HG03066 (cell line): Measurements from ENCODE around the gene FCGR3A.
"Not testable (repeated sequence)": the region's sequence is repeated elsewhere in the genome, so short reads cannot be mapped to it uniquely, and the experiment has no call there.

Source experiments
- ATAC-seq: cut with Tn5 transposase; IDR thresholded peaks from one replicate; pipeline ENCODE4 v1.9.1; 2021; ENCODE audit warnings: low read depth; ENCODE audit not compliant: unreplicated experiment

Gene FCGR3A

DNA sequence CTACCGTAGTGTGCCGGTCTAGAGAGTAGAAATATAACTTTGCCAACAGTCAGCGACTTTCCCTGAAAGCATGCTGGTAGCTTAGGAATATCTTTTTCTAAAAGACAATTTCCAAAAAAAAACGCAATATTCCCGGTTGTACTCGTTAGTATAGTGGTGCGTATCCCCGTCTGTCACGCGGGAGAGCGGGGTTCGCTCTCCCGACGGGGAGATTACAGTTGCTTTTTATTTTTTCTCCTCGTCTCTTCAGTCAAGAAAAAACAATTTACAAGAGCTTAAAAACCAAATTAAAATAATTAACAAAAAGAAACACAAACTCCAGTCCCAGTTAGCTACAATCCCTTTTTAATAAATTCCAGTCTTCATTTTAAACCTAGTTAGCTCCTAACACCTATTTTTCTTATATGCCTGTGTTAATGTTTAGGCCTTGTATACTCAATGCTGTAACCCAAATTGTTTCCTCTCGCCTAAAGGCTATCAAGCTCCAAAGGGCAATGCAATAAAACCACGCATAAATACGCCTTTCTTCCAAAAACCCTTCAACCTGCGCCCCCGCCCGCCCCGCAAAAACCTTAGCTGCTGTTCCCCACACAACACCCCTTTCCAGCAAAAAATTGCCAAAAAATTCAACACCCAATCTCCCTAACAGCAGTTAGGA lies 17.5 kb downstream of the FCGR3A start:
- ATAC-seq, result no peak

DNA sequence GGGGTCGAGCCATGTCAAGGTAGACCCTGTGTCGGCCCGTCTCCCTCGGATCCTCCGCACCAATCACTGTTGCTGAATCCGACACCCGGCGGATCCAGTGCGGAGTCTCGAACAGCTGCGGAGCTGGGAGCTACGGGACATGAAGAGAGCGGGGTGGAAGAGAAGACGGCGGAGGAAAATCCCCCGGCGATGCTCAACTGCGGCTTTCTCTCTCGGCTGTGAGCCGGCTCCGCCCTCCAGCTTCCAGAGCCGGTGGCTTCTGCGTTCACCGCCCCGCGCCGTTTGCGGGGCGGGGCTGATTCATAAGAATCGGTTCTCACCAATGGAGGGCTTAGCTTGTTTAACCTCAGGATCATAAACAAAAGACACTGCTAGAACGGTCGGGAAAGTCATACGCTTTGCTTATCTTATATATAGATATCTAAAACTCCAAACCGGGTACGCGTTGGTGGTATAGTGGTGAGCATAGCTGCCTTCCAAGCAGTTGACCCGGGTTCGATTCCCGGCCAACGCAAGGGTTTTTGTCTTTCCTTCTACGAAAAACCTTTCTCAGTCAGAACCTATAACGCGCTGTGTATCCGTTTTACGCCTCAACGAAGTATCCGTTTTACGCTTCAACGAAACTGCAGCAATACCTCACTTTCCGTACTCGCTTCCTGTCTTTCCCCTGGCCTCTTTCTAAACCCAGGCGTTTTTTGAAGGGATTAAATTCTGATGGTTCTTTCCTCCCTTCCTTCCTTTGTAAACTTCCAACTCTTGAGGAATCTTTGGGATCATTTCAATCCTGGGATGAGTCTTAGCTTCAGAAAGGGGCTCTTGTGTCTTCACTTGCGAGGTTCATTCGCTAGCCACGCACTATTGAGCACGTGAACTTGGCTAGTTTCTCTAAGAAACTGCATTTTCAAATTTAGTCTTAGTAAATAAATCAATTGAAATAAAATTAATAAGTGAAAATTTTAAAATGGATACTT lies 18.7 kb downstream of the FCGR3A start:
- ATAC-seq, result peak; percentile 64

DNA sequence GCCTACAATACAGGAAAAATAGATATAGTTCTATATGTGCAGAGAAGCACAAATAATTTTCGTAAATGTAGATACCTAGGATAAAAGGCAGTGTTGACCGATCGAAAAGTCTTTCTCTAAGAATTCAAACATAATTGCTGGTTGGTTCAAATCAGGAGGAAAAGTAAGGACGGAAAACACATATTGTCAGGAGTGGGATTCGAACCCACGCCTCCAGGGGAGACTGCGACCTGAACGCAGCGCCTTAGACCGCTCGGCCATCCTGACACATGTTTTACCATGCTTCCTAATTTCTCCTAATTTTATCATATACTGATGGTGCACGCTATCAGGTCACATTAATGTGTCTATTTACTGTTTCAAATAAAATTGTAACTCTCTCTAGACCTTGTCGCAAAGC lies 19.5 kb downstream of the FCGR3A start:
- ATAC-seq, result peak; percentile 38

DNA sequence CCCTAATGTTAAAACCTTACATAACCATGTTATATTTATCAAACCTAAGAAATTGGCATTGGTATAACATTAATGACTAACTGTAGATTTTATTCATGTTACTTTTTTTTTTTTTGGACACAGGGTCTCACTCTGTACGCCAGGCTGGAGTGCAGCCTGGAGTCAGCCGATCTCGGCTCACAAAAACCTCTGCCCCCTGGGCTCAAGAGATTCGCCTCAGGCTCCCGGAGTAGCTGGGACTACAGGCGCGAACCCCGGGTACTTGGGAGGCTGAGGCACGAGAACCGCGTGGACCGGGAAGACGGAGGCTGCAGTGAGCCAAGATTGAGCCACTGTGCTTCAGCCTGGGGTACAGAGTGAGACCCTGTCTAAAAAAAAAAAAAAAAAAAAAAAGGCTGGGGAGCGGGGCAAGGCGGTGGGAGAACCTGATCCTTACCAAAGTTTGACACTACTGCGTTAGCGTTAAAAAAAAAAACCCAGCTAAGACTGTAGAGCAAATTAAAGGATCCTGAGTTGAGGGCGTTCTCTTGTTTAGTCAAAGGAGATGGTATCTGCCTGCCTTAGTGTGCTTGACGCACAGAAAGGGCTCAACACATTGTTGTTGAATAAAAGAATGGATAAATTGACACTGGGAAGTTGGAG lies 20.0 kb downstream of the FCGR3A start:
- ATAC-seq, result not testable (repeated sequence)

DNA sequence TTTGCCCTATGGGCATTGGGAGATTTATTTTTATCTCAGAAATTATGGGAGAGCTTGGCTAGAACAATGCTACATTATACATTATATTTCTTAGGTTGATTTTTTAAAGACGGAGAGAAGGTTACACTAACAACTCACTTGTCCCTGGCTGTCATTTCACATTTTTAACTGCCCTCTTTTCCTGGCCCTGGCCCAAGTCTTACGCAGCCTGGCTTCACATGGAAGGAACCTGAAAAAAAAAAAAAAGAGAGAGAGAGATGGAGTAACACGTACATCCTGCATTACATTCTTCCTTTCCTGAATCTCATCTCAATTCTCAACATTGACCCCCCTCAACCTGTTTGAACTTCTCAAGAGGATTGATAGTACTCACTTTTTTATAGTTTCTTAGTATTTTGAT lies 21.1 kb downstream of the FCGR3A start:
- ATAC-seq, result not testable (repeated sequence)

DNA sequence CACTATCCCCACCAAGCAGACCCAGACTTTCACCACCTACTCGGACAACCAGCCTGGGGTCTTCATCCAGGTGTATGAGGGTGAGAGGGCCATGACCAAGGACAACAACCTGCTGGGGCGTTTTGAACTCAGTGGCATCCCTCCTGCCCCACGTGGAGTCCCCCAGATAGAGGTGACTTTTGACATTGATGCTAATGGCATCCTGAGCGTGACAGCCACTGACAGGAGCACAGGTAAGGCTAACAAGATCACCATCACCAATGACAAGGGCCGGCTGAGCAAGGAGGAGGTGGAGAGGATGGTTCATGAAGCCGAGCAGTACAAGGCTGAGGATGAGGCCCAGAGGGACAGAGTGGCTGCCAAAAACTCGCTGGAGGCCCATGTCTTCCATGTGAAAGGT lies 23.7 kb downstream of the FCGR3A start:
- ATAC-seq, result not testable (repeated sequence)

DNA sequence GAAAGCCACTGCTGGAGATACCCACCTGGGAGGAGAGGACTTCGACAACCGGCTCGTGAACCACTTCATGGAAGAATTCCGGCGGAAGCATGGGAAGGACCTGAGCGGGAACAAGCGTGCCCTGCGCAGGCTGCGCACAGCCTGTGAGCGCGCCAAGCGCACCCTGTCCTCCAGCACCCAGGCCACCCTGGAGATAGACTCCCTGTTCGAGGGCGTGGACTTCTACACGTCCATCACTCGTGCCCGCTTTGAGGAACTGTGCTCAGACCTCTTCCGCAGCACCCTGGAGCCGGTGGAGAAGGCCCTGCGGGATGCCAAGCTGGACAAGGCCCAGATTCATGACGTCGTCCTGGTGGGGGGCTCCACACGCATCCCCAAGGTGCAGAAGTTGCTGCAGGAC lies 24.3 kb downstream of the FCGR3A start:
- not testable (repeated sequence) for ATAC-seq

DNA sequence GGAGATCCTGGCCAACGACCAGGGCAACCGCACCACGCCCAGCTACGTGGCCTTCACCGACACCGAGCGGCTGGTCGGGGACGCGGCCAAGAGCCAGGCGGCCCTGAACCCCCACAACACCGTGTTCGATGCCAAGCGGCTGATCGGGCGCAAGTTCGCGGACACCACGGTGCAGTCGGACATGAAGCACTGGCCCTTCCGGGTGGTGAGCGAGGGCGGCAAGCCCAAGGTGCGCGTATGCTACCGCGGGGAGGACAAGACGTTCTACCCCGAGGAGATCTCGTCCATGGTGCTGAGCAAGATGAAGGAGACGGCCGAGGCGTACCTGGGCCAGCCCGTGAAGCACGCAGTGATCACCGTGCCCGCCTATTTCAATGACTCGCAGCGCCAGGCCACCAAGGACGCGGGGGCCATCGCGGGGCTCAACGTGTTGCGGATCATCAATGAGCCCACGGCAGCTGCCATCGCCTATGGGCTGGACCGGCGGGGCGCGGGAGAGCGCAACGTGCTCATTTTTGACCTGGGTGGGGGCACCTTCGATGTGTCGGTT lies 24.8 kb downstream of the FCGR3A start:
- peak; percentile 26 for ATAC-seq

DNA sequence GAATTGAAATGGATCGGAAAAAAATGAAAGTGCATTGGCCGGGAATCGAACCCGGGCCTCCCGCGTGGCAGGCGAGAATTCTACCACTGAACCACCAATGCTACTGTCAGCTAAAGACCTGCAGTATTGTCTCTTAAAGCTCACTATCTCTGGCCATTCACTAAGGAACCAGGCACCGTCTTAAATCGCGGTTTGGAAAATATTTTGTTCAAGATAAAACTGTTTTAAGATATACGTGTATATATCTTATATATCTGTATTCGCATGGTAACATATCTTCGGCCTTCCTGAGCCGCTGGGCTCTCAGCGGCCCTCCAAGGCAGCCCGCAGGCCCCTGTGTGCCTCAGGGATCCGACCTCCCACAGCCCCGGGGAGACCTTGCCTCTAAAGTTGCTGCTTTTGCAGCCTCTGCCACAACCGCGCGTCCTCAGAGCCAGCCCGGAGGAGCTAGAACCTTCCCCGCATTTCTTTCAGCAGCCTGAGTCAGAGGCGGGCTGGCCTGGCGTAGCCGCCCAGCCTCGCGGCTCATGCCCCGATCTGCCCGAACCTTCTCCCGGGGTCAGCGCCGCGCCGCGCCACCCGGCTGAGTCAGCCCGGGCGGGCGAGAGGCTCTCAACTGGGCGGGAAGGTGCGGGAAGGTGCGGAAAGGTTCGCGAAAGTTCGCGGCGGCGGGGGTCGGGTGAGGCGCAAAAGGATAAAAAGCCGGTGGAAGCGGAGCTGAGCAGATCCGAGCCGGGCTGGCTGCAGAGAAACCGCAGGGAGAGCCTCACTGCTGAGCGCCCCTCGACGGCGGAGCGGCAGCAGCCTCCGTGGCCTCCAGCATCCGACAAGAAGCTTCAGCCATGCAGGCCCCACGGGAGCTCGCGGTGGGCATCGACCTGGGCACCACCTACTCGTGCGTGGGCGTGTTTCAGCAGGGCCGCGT lies 25.5 kb downstream of the FCGR3A start, which contains the start of gene HSPA6:
Gene HSPA6 (plus strand): TSS at position 724 of the 925 bp plus-strand sequence. CDS start 119 bp downstream, at position 843.
- peak; percentile 48 for ATAC-seq

DNA sequence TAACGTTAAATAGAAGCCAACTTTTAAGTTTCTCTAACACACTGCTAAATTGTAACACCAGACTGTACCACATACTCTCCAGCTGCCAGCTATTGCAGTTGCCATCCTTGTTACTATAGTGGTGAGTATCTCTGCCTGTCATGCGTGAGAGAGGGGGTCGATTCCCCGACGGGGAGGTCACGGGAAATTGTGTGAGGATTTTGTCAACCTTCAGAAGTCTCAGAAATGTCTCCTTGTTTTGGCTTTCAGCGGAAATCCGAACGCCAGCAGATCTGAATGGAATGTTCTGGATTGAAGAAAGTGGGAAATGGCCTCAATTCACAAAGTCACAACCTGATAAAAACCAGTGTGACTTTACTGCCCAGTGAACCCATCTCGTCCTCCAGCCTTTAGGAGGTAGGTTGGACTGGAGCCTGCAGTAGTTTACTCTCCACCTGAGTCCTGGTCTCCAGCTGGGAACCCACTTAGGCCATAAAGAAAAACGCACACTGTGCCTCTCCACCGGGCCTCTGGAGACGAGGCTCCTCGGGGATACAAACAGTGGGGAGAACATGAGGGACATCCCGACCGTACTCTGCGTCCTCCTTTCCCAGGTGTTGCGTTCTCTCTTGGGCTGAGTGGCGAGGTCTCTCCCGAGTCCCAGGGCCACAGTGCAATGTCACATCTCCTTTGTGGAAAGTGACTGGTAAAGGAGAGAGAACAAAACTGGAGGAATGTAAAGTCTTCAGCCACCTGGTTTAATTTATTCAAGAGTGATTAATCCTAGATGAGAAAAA lies 26.4 kb downstream of the FCGR3A start:
- not testable (repeated sequence) for ATAC-seq

DNA sequence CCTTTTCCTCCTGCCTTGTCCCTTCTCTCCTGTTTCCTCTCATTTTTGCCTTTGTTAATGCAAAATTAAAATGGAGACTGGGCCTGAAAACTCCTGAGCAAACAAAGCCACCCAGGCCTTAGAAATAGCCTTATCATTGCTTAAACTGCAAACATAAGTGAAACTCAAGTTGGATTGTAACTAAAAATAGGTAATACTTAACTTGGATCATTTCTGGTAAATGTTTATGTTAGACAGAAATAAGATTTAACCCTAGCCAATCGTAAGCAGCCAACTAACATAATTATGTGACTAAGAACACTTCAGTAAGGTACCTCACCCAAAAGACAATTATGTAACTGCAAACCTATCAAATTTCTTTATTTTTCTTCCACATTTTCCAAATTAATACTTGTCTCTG lies 35.7 kb downstream of the FCGR3A start:
- ATAC-seq, result not testable (repeated sequence)

DNA sequence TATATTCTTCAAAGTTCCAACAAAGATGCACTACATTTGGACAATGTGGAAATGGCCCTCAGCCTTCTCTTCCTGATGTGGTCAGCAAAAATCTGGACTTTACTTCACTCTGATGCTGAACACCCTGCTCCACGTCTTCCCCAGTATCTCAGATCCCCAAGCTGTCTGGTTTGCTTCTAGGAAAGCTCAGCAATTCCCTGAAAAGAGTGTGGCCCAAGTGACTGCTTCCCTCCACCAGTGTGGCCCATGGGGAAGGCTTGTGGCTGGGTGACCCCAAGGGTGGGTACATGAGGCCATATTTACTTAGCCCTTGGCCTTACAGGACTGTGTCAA lies 36.2 kb downstream of the FCGR3A start:
- not testable (repeated sequence) for ATAC-seq

DNA sequence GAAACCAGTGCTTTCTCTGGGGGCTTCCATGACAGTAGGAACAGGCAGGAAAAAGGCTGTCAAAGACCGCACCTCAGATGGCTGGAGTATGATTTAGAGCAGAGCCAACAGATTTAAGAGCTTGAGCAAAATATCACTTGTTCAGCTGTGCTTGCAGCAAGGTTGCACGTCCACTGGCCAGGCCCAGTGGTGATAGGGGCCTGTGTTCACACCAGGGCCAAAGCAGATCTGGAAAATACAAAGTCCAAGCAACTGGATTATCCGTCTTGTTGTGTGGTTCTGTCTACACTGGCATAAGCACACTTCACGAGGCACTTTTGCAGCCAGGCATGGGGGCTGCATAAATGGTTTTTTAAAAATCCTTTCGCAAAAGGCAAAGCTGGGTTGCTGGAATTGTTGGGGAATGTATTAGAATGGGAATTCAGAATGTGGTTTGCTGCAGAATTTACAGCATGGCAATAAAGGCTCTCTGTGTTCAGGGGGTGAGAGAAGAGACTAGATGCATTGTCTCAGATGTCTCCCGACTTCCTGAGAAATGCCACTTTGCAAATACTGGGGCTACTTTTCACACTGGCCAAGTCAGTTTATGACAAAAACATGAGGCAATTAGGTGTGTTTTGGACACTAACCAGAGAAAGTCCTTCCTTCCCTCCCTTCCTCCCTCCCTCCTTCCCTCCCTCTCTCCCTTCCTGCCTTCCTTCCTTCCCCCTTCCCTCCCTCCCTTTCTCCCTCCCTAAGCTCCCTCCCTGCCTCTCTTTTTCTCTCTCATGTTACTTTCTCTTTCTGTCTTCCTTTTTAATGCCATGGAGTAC lies 36.8 kb downstream of the FCGR3A start:
- not testable (repeated sequence) for ATAC-seq

DNA sequence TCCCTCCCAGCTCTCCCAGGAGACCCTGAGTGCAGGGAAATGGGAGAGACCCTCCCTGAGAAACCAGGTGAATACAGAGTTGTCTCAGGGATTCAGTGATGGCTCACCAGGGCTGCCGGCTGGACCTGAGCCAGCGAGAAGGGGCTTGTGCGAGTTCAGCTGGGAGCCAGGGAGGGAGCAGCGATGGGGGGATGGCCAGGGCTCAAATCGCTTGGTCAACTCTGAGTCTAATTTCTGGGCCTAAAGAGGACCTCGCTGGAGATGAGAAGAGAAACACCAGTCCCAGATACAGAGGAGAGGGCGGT lies 37.9 kb downstream of the FCGR3A start:
- ATAC-seq, result no peak

DNA sequence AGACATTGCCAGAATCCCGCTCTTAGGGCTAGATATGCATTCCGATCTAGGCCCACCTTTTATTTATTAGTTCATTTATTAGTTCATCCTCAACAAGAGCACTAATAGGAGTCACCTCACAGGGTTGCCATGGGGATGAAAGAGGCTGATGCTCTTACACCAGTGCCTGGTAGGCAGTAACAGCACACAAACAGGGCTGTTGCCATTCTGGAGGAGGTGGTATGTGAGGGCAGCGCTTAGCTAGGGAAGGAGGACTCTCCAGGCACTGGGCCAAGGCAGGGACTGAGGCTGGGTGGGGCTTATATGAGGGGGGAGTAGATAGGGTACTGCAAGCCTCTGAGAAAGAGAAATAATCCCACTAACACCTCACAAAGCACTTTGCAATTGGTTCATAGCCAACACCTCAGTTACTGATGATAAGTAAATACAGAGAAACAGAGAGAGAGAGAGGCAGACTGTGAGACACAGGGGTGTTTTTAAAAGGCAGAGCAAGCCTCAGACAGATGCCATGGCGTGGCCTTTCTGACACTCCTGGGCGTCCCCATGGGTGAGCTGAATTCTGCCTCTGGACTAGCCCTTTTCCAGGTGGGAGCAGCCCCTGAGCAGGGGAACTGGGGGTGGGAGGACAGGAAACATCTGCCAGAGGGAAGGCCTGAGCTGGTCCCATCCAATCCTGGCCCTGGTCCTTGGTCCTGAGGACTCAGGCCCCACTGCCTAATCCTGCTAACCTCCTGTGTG lies 38.4 kb downstream of the FCGR3A start:
- no peak for ATAC-seq

DNA sequence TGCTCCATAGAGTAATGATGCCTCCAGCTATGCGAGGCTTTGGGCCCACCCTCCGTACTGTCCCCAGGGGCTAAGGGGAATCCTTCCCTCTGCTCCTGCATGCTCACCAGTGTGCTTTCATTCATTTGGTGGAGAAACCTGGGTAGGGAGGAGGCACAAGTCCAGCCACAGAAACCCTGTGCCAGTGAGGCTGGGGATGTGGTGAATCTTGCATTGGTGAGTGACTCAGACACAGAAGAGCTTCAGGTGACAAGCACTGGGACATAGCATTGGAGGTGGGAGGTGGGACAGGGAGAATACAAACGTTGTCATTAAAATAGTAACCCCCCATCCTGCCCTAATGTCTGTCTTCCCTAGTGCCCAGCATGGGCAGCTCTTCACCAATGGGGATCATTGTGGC lies 39.1 kb downstream of the FCGR3A start:
- no peak for ATAC-seq

DNA sequence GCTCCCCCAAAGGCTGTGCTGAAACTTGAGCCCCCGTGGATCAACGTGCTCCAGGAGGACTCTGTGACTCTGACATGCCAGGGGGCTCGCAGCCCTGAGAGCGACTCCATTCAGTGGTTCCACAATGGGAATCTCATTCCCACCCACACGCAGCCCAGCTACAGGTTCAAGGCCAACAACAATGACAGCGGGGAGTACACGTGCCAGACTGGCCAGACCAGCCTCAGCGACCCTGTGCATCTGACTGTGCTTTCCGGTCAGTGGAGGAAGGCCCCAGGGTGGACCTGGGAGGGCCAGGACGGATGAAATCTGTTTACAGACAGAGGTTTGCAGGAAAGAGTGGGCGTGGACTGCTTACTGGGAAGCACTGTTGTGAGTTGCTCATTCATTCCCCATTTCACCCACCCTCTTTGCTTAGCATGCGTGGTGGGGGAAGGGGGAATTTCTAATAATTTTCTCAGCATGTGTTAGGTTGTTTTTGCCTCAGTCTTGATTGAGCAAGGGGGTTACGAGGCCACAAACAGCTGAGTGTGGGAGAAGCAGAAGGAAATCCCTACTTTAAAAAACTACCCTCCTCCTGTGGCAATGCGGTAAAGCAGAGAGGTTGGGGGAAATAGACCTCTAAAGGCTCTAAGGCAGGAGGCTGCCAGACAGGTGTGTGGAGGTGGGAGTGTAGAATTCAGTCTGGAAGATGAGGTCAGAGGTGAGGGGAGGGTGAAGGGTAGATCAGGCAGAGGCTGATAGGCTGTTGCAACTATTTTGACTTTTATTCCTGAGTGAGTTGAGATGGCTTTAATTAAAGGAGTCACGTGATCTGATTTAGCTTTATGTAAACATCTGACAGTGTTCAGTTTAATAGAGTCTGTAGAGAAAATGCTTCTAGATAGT lies 43.0 kb downstream of the FCGR3A start:
- ATAC-seq, result no peak
